ENCODE data around the gene CSNK2A3. TPM values are rescaled to one million over a fixed set of nuclear protein-coding genes. Genes with fewer than 3 reads are reported as not detected.

CSNK2A3 gene
- polyA plus RNA-seq, 1 donor (not counting 4 experiments of a cell fraction or from before 2014, with no cell fraction given) = 2.6 TPM

DNA sequence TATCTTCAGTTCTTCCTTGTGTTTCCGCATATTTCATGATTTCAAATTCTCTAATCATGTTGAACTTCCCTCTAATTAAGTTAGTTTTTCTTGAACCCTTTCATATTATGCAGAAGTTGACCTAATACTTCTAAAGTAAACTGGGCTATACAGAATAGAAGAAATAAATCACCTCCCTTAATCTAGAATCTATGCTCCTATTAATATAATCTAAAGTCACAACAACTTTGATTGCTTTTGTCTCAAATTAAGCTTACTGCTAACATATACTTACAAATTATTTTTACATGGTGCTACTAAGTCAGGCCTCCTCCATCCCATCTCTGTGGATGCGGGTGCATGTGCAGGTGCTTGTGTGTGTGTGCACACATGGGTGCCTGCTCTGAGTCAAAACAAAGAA lies 27.3 kb upstream of the CSNK2A3 start:
- Histone ChIP-seq H3K9me3 (ENCODE audit: control insufficient read depth, low read depth, low read length) (no peaks in the 10 kb centered on the region), H3K9me1 (ENCODE audit: control insufficient read depth, extremely low read depth, insufficient read depth, low read length) (no peaks in the 10 kb centered on the region), H3K9ac (ENCODE audit: control insufficient read depth, extremely low read depth, insufficient read depth, low read length) (no peak overlapping the region), H3K4me1 (ENCODE audit: control insufficient read depth, extremely low read depth, insufficient read depth, low read length) (no peaks in the 10 kb centered on the region), H3K4me3 (ENCODE audit: control insufficient read depth in 2 of 3, extremely low read depth in 1 of 3, insufficient read depth in 2 of 3, low read depth in 1 of 3, low read length in 3 of 3) (no peak overlapping the region), H4K20me1 (ENCODE audit: control insufficient read depth, extremely low read depth, insufficient read depth, low read length) (peaks cover 2% of the 10 kb centered on the region), H3K27me3 (ENCODE audit: control insufficient read depth, extremely low read depth, insufficient read depth, low read length) (no peaks in the 10 kb centered on the region), H3K36me3 (ENCODE audit: control insufficient read depth in 2 of 2, extremely low read depth in 1 of 2, insufficient read depth in 2 of 2, low read length in 2 of 2) (peaks cover 0 to 2% of the 10 kb centered on the region in 2 experiments), H3K79me2 (ENCODE audit: control insufficient read depth, insufficient read depth, low read length) (no peaks in the 10 kb centered on the region), H3K4me2 (ENCODE audit: control insufficient read depth, extremely low read depth, insufficient read depth, low read depth, low read length) (no peak overlapping the region), H3K27ac (ENCODE audit: control insufficient read depth, insufficient read depth, low read length) (no peak overlapping the region), H2AFZ (ENCODE audit: control insufficient read depth, low read length) (no peak overlapping the region)
- dilution Hi-C loops (cut with MboI; ENCODE audit: extremely low pct_ligation_motif_present, low sequenced_read_pairs) = no loop called here
- TF ChIP-seq, protein P1, sequence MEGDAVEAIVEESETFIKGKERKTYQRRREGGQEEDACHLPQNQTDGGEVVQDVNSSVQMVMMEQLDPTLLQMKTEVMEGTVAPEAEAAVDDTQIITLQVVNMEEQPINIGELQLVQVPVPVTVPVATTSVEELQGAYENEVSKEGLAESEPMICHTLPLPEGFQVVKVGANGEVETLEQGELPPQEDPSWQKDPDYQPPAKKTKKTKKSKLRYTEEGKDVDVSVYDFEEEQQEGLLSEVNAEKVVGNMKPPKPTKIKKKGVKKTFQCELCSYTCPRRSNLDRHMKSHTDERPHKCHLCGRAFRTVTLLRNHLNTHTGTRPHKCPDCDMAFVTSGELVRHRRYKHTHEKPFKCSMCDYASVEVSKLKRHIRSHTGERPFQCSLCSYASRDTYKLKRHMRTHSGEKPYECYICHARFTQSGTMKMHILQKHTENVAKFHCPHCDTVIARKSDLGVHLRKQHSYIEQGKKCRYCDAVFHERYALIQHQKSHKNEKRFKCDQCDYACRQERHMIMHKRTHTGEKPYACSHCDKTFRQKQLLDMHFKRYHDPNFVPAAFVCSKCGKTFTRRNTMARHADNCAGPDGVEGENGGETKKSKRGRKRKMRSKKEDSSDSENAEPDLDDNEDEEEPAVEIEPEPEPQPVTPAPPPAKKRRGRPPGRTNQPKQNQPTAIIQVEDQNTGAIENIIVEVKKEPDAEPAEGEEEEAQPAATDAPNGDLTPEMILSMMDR (optimal IDR thresholded peaks at IDR 0.05 in 1 of 3, IDR thresholded peaks at IDR 0.05 in 1 of 3, conservative IDR thresholded peaks at IDR 0.05 in 1 of 3; ENCODE audit: extremely low read depth in 1 of 3, insufficient read depth in 2 of 3, low read length in 3 of 3) = no peak
- no peak for TF ChIP-seq EZH2 (IDR thresholded peaks at IDR 0.05; ENCODE audit: low read length)
- DNase-seq (ENCODE audit: low read depth, low spot score) (no peak), FAIRE-seq (no peak)

DNA sequence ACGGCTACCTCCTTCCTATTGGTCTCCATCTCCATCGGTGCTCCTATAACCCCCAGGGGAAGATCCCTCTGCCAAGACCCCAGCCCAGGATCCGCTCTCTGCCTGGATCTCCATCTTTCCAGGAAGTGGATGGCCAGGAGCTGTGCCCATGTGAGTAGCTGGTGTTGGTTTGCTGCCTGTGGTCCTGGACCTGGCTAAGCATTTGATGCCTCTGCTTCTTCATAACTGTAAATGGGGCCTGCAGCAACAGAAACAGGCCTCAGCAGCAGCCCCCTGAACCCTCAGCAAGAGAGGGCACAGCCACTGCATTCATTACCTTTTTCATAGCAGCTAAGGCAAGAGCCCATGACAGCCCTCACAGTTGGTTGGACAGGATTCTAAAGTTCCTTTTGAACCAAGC lies 26.6 kb upstream of the CSNK2A3 start:
- Histone ChIP-seq H3K4me3 (ENCODE audit: control insufficient read depth in 2 of 3, extremely low read depth in 1 of 3, insufficient read depth in 2 of 3, low read depth in 1 of 3, low read length in 3 of 3) (no peak overlapping the region), H3K36me3 (ENCODE audit: control insufficient read depth in 2 of 2, extremely low read depth in 1 of 2, insufficient read depth in 2 of 2, low read length in 2 of 2) (peaks cover 0 to 5% of the 10 kb centered on the region in 2 experiments), H3K27ac (ENCODE audit: control insufficient read depth, insufficient read depth, low read length) (no peak overlapping the region), H2AFZ (ENCODE audit: control insufficient read depth, low read length) (no peak overlapping the region), H3K9me3 (ENCODE audit: control insufficient read depth, low read depth, low read length) (no peaks in the 10 kb centered on the region), H3K79me2 (ENCODE audit: control insufficient read depth, insufficient read depth, low read length) (no peaks in the 10 kb centered on the region), H3K27me3 (ENCODE audit: control insufficient read depth, extremely low read depth, insufficient read depth, low read length) (no peaks in the 10 kb centered on the region), H3K9me1 (ENCODE audit: control insufficient read depth, extremely low read depth, insufficient read depth, low read length) (no peaks in the 10 kb centered on the region), H3K4me2 (ENCODE audit: control insufficient read depth, extremely low read depth, insufficient read depth, low read depth, low read length) (no peak overlapping the region), H3K9ac (ENCODE audit: control insufficient read depth, extremely low read depth, insufficient read depth, low read length) (no peak overlapping the region), H4K20me1 (ENCODE audit: control insufficient read depth, extremely low read depth, insufficient read depth, low read length) (peaks cover 2% of the 10 kb centered on the region), H3K4me1 (ENCODE audit: control insufficient read depth, extremely low read depth, insufficient read depth, low read length) (no peaks in the 10 kb centered on the region)
- FAIRE-seq (no peak), DNase-seq (ENCODE audit: low read depth, low spot score) (no peak)
- no peak for TF ChIP-seq EZH2 (IDR thresholded peaks at IDR 0.05; ENCODE audit: low read length)
- TF ChIP-seq, protein P1 (optimal IDR thresholded peaks at IDR 0.05 in 1 of 3, IDR thresholded peaks at IDR 0.05 in 1 of 3, conservative IDR thresholded peaks at IDR 0.05 in 1 of 3; ENCODE audit: extremely low read depth in 1 of 3, insufficient read depth in 2 of 3, low read length in 3 of 3) = no peak
- dilution Hi-C loops (cut with MboI; ENCODE audit: extremely low pct_ligation_motif_present, low sequenced_read_pairs) = no loop called here

Measured in keratinocyte (primary cell).